Activated CD8-positive, alpha-beta memory T cell treated with anti-CD3 and anti-CD28 coated beads for 36 hours (primary cell): ENCODE results near the gene DEFB115. TPM values are rescaled to one million over a fixed set of nuclear protein-coding genes. Genes with fewer than 3 reads are reported as not detected.
"Not testable (repeated sequence)": the region's sequence is repeated elsewhere in the genome, so short reads cannot be mapped to it uniquely, and the experiment has no call there.

Source experiments
- CTCF ChIA-PET: fragments of 350-600 bp; sonication (Branson Sonifier 250); formaldehyde crosslinking; loops from one replicate; lab custom pipeline; 2021; ENCODE audit warnings: antibody characterized with exemption; lab: Charles Lee
- POLR2A ChIA-PET: fragments of 350-600 bp; sonication (Branson Sonifier 250); formaldehyde crosslinking; loops from one replicate; lab custom pipeline; 2021; ENCODE audit warnings: antibody characterized with exemption; lab: Charles Lee
- total RNA-seq, 2 experiments: library from RNA; stranded (reverse); gene quantifications; one replicate each; pipeline ENCODE4 v1.2.3, GENCODE V29; 2021

DEFB115 gene, protein sequence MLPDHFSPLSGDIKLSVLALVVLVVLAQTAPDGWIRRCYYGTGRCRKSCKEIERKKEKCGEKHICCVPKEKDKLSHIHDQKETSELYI
- not detected for total RNA-seq

DNA sequence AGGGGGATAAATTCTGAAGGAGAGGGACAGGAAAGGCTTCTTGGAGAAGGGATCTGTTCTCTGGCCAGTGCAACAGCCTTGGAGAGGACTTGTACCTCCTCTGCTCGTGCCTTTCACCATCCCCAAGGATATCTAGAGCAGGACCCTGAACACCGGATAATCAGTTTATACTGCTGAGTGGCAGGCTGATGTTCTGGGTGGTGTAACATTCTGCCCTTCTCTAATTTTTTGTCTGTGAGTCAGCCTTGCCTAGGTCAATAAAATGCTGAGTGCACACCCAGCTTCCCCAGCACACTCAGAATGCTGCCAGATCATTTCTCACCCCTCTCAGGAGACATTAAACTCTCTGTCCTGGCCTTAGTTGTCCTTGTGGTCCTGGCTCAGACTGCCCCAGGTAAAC lies at the start of gene DEFB115:
Gene DEFB115 (plus strand): TSS at position 301 of the 400 bp plus-strand sequence. CDS start 0 bp downstream, at position 301.
- ChIA-PET POLR2A (no interaction called here), CTCF (no interaction called here)

DNA sequence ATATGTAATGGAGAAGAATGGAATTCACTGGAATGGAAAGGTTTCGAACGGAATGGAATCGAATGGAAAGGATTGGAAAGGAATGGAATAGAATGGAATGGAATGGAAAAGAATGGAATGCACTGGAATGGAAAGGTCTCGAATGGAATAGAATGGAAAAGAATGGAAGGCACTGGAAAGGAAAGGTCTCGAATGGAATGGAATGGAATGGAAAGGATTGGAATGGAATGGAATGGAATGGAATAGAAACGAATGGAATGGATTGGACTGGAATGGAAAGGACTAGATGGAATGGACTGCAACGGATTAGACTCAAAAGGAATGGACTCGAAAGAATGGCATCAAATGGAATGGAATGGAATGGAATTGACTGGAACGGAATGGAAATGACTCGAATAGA lies 20.5 kb upstream of the DEFB115 start:
- CTCF ChIA-PET = no interaction called here

DNA sequence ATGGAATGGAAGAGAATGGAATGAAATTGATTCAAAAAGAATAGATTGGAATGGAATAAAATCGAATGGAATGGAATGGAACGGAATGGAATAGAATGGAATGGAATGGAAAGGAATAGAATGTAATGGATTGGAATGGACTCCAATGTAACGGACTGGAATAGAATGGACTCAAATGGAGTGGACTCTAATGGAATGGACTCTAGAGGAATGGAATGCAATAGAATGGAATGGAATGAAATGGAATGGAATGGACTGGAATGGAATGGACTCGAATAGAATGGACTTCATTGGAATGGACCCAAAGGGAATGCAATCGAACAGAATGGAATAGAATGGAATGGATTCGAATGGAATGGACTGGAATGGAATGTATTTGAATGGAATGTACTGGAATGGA lies 19.7 kb upstream of the DEFB115 start:
- POLR2A ChIA-PET = no interaction called here

More for the DNA sequence above, 20.5 kb upstream of the DEFB115 start:
- POLR2A ChIA-PET = no interaction called here

DNA sequence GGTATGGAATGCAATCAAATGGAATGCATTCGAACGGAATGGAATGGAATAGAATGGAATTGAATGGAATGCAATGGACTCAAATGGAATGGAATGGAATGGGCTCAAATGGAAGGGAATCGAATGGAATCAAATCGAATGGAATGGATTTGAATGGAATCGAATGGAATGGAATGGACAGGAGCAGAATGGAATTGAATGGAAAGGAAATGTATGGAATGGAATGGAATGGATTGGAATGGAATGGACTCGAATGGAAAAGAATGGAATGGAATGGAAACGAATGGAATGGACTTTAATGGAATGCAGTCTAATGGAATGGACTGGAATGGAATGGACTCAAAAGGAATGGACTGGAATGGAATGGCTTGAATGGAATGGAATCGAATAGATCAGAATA lies 18.3 kb upstream of the DEFB115 start:
- ChIA-PET POLR2A (no interaction called here), CTCF (no interaction called here)

More for the DNA sequence above, 19.7 kb upstream of the DEFB115 start:
- CTCF ChIA-PET = no interaction called here

DNA sequence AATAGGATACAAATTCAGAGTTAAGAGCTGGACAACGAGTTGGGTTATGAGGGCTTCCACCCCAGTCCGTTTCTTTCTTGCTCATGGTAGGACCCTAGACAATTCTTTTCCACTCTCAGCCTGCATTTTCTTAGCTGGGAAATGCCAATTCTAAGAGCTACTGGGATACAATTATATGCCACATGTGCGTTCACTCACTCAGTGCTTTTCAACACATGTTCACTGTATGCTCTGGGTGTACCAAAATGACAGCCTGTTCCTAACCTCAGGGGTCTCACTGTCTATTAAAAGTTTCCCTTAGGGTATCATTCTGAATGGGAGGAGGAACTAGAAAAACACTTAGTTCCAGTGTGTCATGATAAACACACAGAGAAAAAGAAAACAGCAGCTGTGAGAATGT lies 505 bp upstream of the DEFB115 start:
- POLR2A ChIA-PET = no interaction called here
- CTCF ChIA-PET = no interaction called here

DNA sequence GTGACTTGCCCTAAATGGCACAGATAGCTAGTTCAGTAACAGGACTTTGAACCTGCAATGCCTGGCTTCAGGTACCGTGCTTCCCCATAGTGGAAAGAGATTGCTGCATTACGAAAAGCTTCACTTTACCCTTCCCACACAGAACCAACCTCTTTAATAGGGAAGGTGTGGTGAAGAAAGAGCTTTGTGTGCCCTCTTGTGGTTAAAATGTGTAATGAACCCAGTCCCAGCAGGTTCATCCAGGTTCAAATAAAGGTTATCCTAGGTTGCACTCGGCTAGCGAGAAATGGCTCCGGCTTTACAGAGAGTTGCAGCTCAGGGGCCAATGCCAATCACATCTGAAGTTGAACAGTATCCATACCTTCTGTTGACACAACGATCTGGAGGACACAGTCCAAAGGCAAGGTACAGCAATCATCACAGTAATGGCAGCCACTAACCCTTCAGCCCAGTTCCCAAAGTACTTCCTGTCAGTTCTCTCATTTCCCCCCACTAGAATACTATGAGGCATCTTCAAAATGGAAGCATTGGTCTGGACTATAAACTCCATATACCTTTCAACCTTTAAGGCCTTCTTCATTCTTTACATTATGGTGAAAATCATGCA lies 3.0 kb downstream of the DEFB115 start:
- ChIA-PET POLR2A (no interaction called here), CTCF (no interaction called here)

DNA sequence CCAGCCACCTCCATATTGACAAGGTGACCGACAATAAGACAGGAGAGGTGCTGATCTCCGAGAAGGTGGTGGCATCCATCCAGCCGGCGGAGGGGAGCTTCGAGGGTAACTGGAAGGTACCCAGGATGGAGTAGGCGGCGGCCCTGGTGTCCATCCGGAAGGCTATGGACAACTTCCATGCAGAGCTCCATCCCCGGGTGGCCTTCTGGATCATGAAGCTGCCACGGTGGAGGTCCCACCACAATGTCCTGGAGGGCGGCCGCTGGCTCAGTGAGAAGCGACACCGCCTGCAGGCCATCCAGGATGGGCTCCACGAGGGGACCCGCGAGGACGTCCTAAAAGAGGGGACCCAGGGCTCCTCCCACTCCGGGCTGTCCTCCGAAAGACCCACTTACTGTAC lies 17.0 kb downstream of the DEFB115 start:
- ChIA-PET CTCF (no interaction called here), POLR2A (no interaction called here)

DNA sequence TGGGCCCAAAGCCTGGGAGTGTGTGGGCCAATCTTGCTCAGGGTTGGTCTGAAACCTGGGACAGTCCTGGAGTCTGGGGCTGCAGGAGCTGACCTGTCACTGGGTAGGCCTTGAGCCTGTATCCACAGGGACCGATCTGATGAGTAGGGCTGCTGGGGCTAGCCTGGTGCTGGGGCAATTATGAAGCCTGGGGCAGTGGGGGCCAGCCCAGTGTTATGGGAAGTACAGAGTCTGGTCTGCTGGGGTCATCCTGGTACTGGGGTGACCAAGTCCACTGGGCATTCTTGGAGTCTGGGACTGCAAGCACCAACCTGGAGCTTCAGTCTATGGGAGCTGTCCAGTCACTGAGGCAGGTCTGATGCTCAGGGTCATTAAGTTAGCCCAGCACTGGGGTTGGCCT lies 20.7 kb downstream of the DEFB115 start:
- POLR2A ChIA-PET = no interaction called here
- CTCF ChIA-PET = no interaction called here

DNA sequence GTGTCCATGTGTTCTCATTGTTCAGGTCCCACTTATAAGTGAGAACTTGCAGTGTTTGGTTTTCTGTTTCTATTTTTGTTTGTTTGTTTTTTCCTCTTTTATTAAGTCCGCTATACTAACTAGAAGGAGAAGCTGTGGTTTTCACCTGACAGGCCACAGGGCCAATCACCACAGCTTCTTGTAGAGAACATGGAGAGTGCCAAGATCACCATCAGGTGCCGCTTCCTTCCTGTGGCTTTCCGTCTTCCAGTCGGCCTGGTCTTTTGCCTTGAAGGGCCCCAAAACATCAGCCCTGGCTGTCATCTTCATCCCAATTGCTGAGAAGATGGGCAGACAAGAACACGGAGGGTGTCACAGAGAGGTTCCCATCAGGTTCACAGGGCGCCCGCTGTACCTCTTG lies 27.5 kb downstream of the DEFB115 start:
- CTCF ChIA-PET, POLR2A ChIA-PET: not testable (repeated sequence)

DNA sequence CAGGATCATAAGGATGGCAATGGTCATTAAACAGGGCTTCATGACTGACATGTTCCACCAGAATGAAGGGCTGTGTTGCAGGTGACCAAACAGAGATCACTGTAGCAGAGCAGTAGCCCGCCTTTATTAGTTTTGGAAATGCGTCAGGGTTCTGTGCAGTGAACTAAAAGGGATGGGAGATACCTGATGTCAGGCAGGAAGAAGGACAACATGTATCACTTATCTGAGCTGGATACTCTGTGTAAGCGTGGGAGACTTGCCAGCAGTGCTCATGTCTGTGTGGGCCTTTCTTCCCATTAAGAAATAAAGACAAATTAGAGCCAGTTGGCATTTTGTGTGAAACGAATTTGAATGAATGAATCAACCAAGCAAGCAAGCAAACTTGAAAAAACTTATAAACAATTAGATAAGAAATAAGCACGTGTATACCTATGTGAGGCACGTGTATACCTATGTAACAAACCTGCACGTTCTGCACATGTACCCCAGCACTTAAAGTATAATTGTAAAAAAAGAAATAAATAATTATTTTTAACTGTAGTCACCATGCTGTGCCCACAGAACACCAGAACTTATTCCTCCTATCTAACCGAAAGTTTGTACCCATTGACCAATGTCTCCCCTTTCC lies 51.2 kb downstream of the DEFB115 start, which contains the start of gene DEFB116:
Gene DEFB116 (minus strand): TSS at position 51 of the 628 bp plus-strand sequence. CDS start 0 bp downstream, at position 51.
- CTCF ChIA-PET = no interaction called here
- POLR2A ChIA-PET = no interaction called here

Other genes with a start within 250 kb of the DEFB115 start
- not detected for gene DEFB116, start 50.9 kb downstream of the DEFB115 start, total RNA-seq
- gene DEFB118, start 110.9 kb downstream of the DEFB115 start, total RNA-seq = not detected
- gene DEFB119, start 132.9 kb downstream of the DEFB115 start, total RNA-seq = not detected
- gene DEFB121, start 148.6 kb downstream of the DEFB115 start, total RNA-seq = not detected
- gene DEFB123, start 183.0 kb downstream of the DEFB115 start, total RNA-seq = not detected
- gene DEFB124, start 217.5 kb downstream of the DEFB115 start, total RNA-seq = not detected
- not detected for gene REM1, start 217.6 kb downstream of the DEFB115 start, total RNA-seq